NT2/D1 (cell line): Measurements from ENCODE around the gene CRK.
"Not testable (repeated sequence)": the region's sequence is repeated elsewhere in the genome, so short reads cannot be mapped to it uniquely, and the experiment has no call there.

ENCODE experiments used
- DNase-seq: peaks from one replicate; pipeline ENCODE4 v3.0.0-alpha.2; 2011; ENCODE audit warnings: low read depth, low spot score
- H3K27me3 ChIP-seq: 2 replicates; pipeline ENCODE4 v1.6.0; 2011; ENCODE audit warnings: mild to moderate bottlenecking; ENCODE audit not compliant: insufficient read length, insufficient read depth
- H3K36me3 ChIP-seq: 2 replicates; pipeline ENCODE4 v1.6.1; 2011; ENCODE audit warnings: mild to moderate bottlenecking, low read length, mixed read lengths; ENCODE audit not compliant: insufficient read depth, insufficient read length
- H3K4me1 ChIP-seq: 2 replicates; pipeline ENCODE4 v1.5.1; 2011; ENCODE audit not compliant: insufficient read depth, insufficient read length
- H3K4me3 ChIP-seq: 2 replicates; pipeline ENCODE4 v1.5.1; 2011; ENCODE audit warnings: low read depth; ENCODE audit not compliant: insufficient read length
- H3K9ac ChIP-seq: 2 replicates; pipeline ENCODE4 v1.6.0; 2011; ENCODE audit warnings: low read depth; ENCODE audit not compliant: insufficient read length
- H3K9me3 ChIP-seq: 2 replicates; pipeline ENCODE4 v1.5.1; 2011; ENCODE audit warnings: mild to moderate bottlenecking, low read length; ENCODE audit not compliant: insufficient read depth
- SUZ12 ChIP-seq: IDR thresholded peaks from 2 replicates; pipeline ENCODE4 v1.6.1; 2011; ENCODE audit not compliant: insufficient read length, insufficient read depth; ENCODE audit errors: extremely low read depth
- YY1 ChIP-seq: IDR thresholded peaks from 2 replicates; pipeline ENCODE4 v1.6.1; 2011; ENCODE audit not compliant: insufficient read length, insufficient read depth
- ZNF274 ChIP-seq: IDR thresholded peaks from 2 replicates; pipeline ENCODE4 v1.6.1; 2011; ENCODE audit warnings: mild to moderate bottlenecking, low read depth, low read length

The CRK gene

DNA sequence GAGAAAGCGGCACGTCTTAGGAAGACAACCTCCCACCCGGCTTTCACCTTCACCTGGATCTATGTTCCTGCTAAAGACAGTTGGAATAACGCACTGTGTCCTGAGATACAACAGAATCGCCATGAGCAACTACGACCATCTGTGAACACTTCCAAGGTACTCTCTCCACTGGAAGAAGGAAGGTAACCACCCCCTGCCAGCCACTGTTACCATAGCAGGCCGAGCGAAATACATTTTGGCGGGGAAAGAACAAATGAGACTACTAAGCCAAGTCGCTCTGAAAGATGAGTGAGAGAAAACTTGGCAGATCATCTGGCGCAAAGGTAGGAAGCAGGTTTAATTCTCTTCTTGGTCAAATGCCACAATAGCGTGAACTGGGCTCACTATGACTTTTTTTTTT is 9.8 kb downstream of the CRK start:
- Histone ChIP-seq H3K4me1 (peaks cover 3% of the 10 kb centered on the region), H3K4me3 (no peak overlapping the region), H3K36me3 (peaks cover 40% of the 10 kb centered on the region), H3K9me3 (no peaks in the 10 kb centered on the region), H3K27me3 (no peaks in the 10 kb centered on the region), H3K9ac (no peak overlapping the region)
- no peak for TF ChIP-seq SUZ12
- no peak for DNase-seq

DNA sequence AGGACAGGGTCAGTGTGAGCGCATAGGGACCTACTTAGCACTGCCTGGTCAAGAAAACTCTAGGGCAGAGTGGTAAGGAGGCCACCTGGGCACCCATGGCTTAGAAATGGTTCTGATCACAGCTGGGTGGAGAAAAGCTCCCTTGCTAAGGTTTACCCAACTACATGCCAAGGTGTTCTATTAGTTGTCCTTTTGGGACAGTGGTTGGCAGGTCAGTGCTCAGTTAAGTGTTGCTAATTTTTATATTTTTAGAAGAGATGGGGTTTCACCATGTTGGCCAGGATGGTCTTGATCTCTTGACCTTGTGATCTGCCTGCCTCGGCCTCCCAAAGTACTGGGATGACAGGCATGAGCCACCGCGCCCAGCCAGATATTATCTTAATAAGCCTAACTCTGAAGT is 10.3 kb downstream of the CRK start:
- H3K4me3 ChIP-seq, H3K9ac ChIP-seq, DNase-seq, H3K9me3 ChIP-seq, H3K27me3 ChIP-seq, H3K4me1 ChIP-seq: not testable (repeated sequence)
- peaks cover 40% of the 10 kb centered on the region for H3K36me3 ChIP-seq

DNA sequence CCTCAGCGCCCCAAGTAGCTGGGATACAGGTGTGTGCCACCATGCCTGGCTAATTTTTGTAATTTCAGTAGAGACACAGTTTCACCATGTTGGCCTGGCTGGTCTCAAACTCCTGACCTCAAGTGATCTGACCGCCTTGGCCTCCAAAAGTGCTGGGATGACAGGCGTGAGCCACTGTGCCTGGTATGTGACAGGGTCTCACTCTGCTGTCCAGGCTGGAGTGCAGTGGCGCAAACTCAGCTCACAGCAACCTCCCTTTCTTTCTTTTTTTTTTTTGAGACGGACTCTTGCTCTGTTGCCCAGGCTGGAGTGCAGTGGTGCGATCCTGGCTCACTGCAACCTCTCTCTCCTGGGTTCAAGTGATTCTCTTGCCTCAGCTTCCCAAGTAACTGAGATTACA is 13.3 kb downstream of the CRK start:
- not testable (repeated sequence) for H3K9me3 ChIP-seq, H3K4me3 ChIP-seq, H3K4me1 ChIP-seq, H3K27me3 ChIP-seq, H3K9ac ChIP-seq, DNase-seq
- H3K36me3 ChIP-seq = peaks cover 23% of the 10 kb centered on the region

DNA sequence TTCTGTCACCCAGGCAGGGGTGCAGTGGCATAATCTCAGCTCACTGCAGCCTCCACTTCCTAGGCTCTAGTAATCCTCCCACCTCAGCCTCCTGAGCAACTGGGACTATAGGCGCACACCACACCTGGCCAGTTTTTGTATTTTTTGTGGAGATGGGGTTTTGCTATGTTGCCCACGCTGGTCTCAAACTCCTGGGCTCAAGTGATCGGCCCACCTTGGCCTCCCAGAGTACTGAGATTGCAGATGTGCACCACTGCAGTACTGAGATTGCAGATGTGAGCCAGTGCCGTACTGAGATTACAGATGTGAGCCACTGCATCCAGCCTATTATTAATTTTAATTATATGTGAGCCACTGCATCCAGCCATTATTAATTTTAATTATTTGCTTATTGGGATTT is 13.8 kb downstream of the CRK start:
- no peak overlapping the region for H3K9ac ChIP-seq
- H3K27me3 ChIP-seq = no peaks in the 10 kb centered on the region
- no peaks in the 10 kb centered on the region for H3K4me1 ChIP-seq
- peaks cover 25% of the 10 kb centered on the region for H3K36me3 ChIP-seq
- DNase-seq = no peak
- no peak overlapping the region for H3K4me3 ChIP-seq
- no peak for TF ChIP-seq SUZ12
- no peak for TF ChIP-seq YY1
- TF ChIP-seq ZNF274 = no peak
- H3K9me3 ChIP-seq = no peaks in the 10 kb centered on the region

DNA sequence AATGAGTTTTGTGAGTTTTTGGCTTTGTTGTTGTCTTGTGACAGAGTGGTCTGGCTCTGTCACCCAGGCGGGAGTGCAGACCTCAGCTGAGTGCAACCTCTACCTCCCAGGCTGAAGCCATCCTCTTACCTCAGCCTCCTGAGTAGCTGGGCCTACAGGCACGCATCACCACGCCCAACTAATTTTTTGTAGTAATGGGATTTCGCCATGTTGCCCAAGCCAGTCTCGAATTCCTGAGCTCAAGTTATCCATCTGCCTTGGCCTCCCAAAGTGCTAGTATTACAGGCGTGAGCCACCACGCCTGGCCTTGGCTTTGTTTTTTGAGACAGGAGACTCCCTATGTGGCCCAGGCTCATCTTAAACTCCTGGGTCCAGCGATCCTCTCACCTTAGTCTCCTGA is 15.1 kb downstream of the CRK start:
- H3K9ac ChIP-seq = no peak overlapping the region
- peaks cover 29% of the 10 kb centered on the region for H3K36me3 ChIP-seq
- H3K27me3 ChIP-seq = no peaks in the 10 kb centered on the region
- no peaks in the 10 kb centered on the region for H3K9me3 ChIP-seq
- no peak for TF ChIP-seq ZNF274
- no peak for TF ChIP-seq YY1
- TF ChIP-seq SUZ12 = no peak
- H3K4me3 ChIP-seq = no peak overlapping the region
- DNase-seq = no peak
- H3K4me1 ChIP-seq = no peaks in the 10 kb centered on the region

DNA sequence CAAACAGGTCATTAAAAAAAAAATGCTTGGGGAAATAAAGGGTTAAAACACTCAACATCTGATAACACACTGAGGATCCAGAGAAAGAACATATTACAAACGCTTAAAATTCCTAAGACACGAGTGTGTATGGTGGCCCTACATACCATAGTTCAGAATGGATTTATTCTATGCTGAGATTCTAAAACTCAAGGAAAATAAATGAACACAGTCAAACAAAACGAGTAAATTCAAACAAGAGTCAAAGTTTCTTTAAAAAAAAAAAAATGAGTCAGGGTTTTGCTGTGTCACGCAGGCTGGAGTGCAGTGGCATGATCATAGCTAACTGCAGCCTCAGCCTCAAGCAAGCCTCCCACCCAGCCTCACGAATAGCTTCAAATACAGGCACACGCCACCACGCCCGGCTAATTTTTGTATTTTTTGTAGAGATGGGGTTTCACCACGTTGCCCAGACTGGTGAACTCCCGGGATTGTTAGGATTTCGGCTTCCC is 17.4 kb downstream of the CRK start:
- Histone ChIP-seq H3K4me3 (no peak overlapping the region), H3K36me3 (peaks cover 37% of the 10 kb centered on the region), H3K4me1 (no peaks in the 10 kb centered on the region), H3K27me3 (no peaks in the 10 kb centered on the region), H3K9me3 (no peaks in the 10 kb centered on the region), H3K9ac (no peak overlapping the region)
- TF ChIP-seq SUZ12 (no peak), YY1 (no peak), ZNF274 (no peak)
- no peak for DNase-seq

DNA sequence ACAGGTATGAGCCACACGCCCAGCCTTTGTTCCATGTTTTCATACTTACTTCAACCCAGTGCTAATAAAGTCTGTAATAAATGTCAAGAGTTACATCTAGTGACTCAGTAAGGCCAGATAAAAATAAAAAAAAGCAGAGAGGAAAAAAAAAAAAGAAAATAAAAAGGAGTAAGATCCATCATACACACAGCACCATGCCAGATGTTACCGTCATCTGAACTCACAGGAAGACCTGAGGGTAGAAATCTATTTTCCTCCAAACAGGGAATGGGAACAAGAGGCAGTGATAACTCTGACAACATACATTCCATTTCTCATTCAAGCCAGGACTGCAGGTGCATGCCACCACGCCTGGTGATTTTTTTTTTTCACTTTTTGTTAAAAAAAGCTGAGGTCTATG is 20.7 kb downstream of the CRK start:
- Histone ChIP-seq H3K27me3 (no peaks in the 10 kb centered on the region), H3K36me3 (peaks cover 52% of the 10 kb centered on the region), H3K4me1 (no peaks in the 10 kb centered on the region), H3K9me3 (no peaks in the 10 kb centered on the region), H3K4me3 (no peak overlapping the region), H3K9ac (no peak overlapping the region)
- DNase-seq = no peak
- no peak for TF ChIP-seq YY1
- TF ChIP-seq ZNF274 = no peak
- TF ChIP-seq SUZ12 = no peak

DNA sequence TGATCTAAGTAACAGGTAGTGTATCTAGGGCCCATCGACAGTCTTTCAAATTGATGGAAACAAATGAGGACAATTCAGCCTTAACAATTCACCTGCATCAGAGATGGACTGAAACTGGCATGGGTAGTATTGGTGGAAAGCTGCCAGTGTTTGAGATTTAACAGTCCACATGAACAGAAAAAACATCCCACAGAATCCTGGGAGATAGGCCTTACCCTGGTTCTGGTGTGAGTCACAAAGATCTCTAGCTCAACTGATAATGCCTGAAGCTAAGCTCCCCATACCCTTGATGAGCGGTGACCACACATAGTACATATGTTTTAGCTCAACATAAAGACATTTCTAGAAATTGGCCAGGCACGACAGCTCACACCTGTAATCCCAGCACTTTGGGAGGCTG is 21.9 kb downstream of the CRK start:
- H3K27me3 ChIP-seq = no peaks in the 10 kb centered on the region
- no peaks in the 10 kb centered on the region for H3K4me1 ChIP-seq
- H3K4me3 ChIP-seq = no peak overlapping the region
- no peak for DNase-seq
- H3K36me3 ChIP-seq = peaks cover 58% of the 10 kb centered on the region
- no peaks in the 10 kb centered on the region for H3K9me3 ChIP-seq
- H3K9ac ChIP-seq = no peak overlapping the region
- no peak for TF ChIP-seq SUZ12
- TF ChIP-seq ZNF274 = no peak
- TF ChIP-seq YY1 = no peak
